Posterior vena cava (tissue), 2 donors: ENCODE data around the gene LDLR. TPM values are rescaled to one million over a fixed set of nuclear protein-coding genes. Genes with fewer than 3 reads are reported as not detected.

Experiments
- DNase-seq: peaks from one replicate; pipeline ENCODE4 v3.0.0-alpha.2; 2020; ENCODE audit warnings: low spot score
- intact Hi-C, 2 donors: fragments of 100-400 bp; cut with DNase I; formaldehyde crosslinking; loops; one replicate each; pipeline versions ENCODE4 v1.14.1 to v1.14.2; 2022 to 2023
- microRNA-seq, 2 donors: library from miRNA; unstranded; fragments of <30 nt; microRNA quantifications; one replicate each; pipeline ENCODE4 v1.2.0, GENCODE V29; 2020 to 2021; ENCODE audit warnings: borderline microRNAs expressed in 2 of 2
- total RNA-seq, 2 donors: library from RNA; stranded (reverse); fragmentation: NEBNext Ultra II Directional; extraction: Animal tissue kit (Norgen Biotek cat#: 25700); gene quantifications; one replicate each; pipeline ENCODE4 v1.2.1, GENCODE V29; 2021
- donor health status: DM: yes; HTN: yes; CAD: no.
- donor health status: DM: yes; HTN: yes; CAD: no.

LDLR gene
- total RNA-seq, 2 donors from 2014 or later, result 51.0 to 66.4 TPM

GRCh38 chr19:11181488-11181887 is 92.2 kb downstream of the LDLR start:
- intact Hi-C loops, result no loop called here
- no peak for DNase-seq

Small RNA genes lying within 50 kb of the gene (microRNA-seq; reads per million reads assigned to microRNA genes)
- gene MIR6886, result 0.52 to 1.3 reads per million in 2 donors

Other genes starting within 250 kb of the LDLR start
- gene C19orf38, start 241.0 kb upstream of the LDLR start, total RNA-seq, result 1 to 10 TPM; 2.0 to 2.3 TPM
- 10 to 100 TPM; 35.1 to 42.1 TPM for gene CARM1, start 217.9 kb upstream of the LDLR start, total RNA-seq
- 10 to 100 TPM; 36.0 to 40.0 TPM for gene YIPF2, start 160.8 kb upstream of the LDLR start, total RNA-seq
- 10 to 100 TPM in 1 of 2 donors, 1 to 10 TPM in 1; 9.4 to 11.6 TPM for gene TIMM29, start 160.7 kb upstream of the LDLR start, total RNA-seq
- gene SMARCA4, start 128.4 kb upstream of the LDLR start, total RNA-seq, result 10 to 100 TPM; 68.2 to 68.8 TPM
- 1 to 10 TPM in 1 of 2 donors, under 1 TPM in 1; 0.81 to 2.2 TPM for gene SPC24, start 66.3 kb downstream of the LDLR start, total RNA-seq
- 100 to 1,000 TPM; 355 to 482 TPM for gene KANK2, start 108.1 kb downstream of the LDLR start, total RNA-seq
- gene ANGPTL8, start 150.2 kb downstream of the LDLR start, total RNA-seq, result under 1 TPM in 1 of 2 donors, not detected in 1; 0.57 TPM
- gene DOCK6, start 173.1 kb downstream of the LDLR start, total RNA-seq, result 10 to 100 TPM; 50.0 to 73.2 TPM
- gene TSPAN16, start 206.7 kb downstream of the LDLR start, total RNA-seq, result not detected